K562 (cell line): Measurements from ENCODE around the gene VWA3A. TPM values are rescaled to one million over a fixed set of nuclear protein-coding genes. Genes with fewer than 3 reads are reported as not detected.

Source experiments
- BHLHE40 ChIP-seq: IDR thresholded peaks from 2 replicates; pipeline ENCODE4 v1.6.1; 2011; ENCODE audit warnings: low read length, improper control_type of control experiment
- DACH1 ChIP-seq: fragments of 450-650 bp; IDR thresholded peaks from 2 replicates; pipeline ENCODE4 v1.6.1; 2018; ENCODE audit not compliant: partially characterized antibody
- ELF1 ChIP-seq: fragments of 200-800 bp; sonication (Bioruptor generic); IDR thresholded peaks from 2 replicates; pipeline ENCODE4 v1.6.1; 2016; ENCODE audit warnings: missing genetic modification characterization, missing compliant biosample characterization
- GABPB1 ChIP-seq: sonication (generic); formaldehyde crosslinking; IDR thresholded peaks from 2 replicates; pipeline ENCODE4 v1.8.0; 2022; ENCODE audit warnings: mild to moderate bottlenecking, missing genetic modification reagents
- HDAC3 ChIP-seq: fragments of 450-650 bp; IDR thresholded peaks from 2 replicates; pipeline ENCODE4 v1.6.1; 2018; ENCODE audit warnings: borderline replicate concordance, mild to moderate bottlenecking, moderate library complexity; ENCODE audit not compliant: partially characterized antibody
- HOXB6 ChIP-seq: fragments of 250-450 bp; sonication (Bioruptor Pico); IDR thresholded peaks from 2 replicates; pipeline ENCODE4 v1.5.1; 2022; ENCODE audit warnings: mild to moderate bottlenecking, borderline replicate concordance
- ILK ChIP-seq: fragments of 450-650 bp; IDR thresholded peaks from 2 replicates; pipeline ENCODE4 v1.6.1; 2016; ENCODE audit warnings: missing genetic modification characterization, low read depth, mild to moderate bottlenecking, missing compliant biosample characterization, moderate library complexity, borderline replicate concordance
- LCOR ChIP-seq: sonication (generic); formaldehyde crosslinking; IDR thresholded peaks from 2 replicates; pipeline ENCODE4 v1.8.0; 2022; ENCODE audit warnings: mild to moderate bottlenecking, missing genetic modification reagents
- MECOM ChIP-seq: fragments of 250-450 bp; sonication (Bioruptor Pico); IDR thresholded peaks from 2 replicates; pipeline ENCODE4 v1.8.0; 2022; ENCODE audit warnings: inconsistent platforms
- NONO ChIP-seq, 2 experiments: fragments of 200-400 bp in 1 of 2; fragments of 450-650 bp in 1 of 2; formaldehyde crosslinking in 1 of 2; IDR thresholded peaks; 2 replicates each; pipeline ENCODE4 v1.6.1; 2017; ENCODE audit warnings: low read depth in 2 of 2, mild to moderate bottlenecking in 2 of 2, moderate library complexity in 2 of 2, low read length in 1 of 2
- SRSF3 ChIP-seq: fragments of 200-400 bp; formaldehyde crosslinking; IDR thresholded peaks from 2 replicates; pipeline ENCODE4 v1.6.1; 2016; ENCODE audit warnings: mild to moderate bottlenecking, low read length, moderate library complexity; ENCODE audit not compliant: insufficient read depth
- TBL1XR1 ChIP-seq, 2 experiments: IDR thresholded peaks; 2 replicates each; pipeline ENCODE4 v1.6.1; 2012; ENCODE audit warnings: improper control_type of control experiment in 2 of 2, low read length in 2 of 2, mild to moderate bottlenecking in 1 of 2
- ZBED1 ChIP-seq: IDR thresholded peaks from 2 replicates; pipeline ENCODE4 v1.6.1; 2014
- ZBTB17 ChIP-seq: fragments of 450-650 bp; formaldehyde crosslinking; IDR thresholded peaks from 2 replicates; pipeline ENCODE4 v1.4.0; 2020; ENCODE audit warnings: mild to moderate bottlenecking
- ZNF133 ChIP-seq: fragments of 250-450 bp; sonication (Bioruptor Pico); IDR thresholded peaks from 2 replicates; pipeline ENCODE4 v1.4.0; 2020; ENCODE audit warnings: mild to moderate bottlenecking
- ZNF274 ChIP-seq: IDR thresholded peaks from 2 replicates; pipeline ENCODE4 v1.6.1; 2011; ENCODE audit warnings: low read depth, mild to moderate bottlenecking, low read length, moderate library complexity, borderline replicate concordance
- ZNF507 ChIP-seq: conservative IDR thresholded peaks from 2 replicates; pipeline ENCODE4 v1.6.1; 2017; ENCODE audit warnings: missing genetic modification characterization, missing compliant biosample characterization
- ZNF583 ChIP-seq: fragments of 250-450 bp; sonication (Bioruptor Pico); IDR thresholded peaks from 2 replicates; pipeline ENCODE4 v1.4.0; 2020
- ZNF707 ChIP-seq: fragments of 250-450 bp; sonication (Bioruptor Pico); conservative IDR thresholded peaks from 2 replicates; pipeline ENCODE4 v1.8.0; 2022; ENCODE audit warnings: inconsistent platforms, mild to moderate bottlenecking, moderate library complexity
- polyA plus RNA-seq, 8 experiments: library from polyadenylated mRNA; depleted of rRNA in 4 of 8; stranded (reverse) in 5 of 8; unstranded in 3 of 8; fragments of >200 nt; fragmentation: Nextera tagmentation in 2 of 8; fragmentation: Illumina TruSeq in 1 of 8; extraction: Ambion mirVana in 2 of 8; extraction: Trizol in 1 of 8; gene quantifications; 2 replicates each; pipeline versions ENCODE4 v1.2.1 to v1.2.3, GENCODE V29; 2011 to 2014; ENCODE audit warnings: inconsistent platforms in 1 of 8, missing spikeins in 1 of 8
- total RNA-seq, 7 experiments: library from RNA; depleted of rRNA in 6 of 7; stranded (reverse); fragments of >200 nt in 6 of 7; fragmentation: Illumina TruSeq in 2 of 7; extraction: Trizol in 2 of 7; gene quantifications; 2 replicates each; pipeline versions ENCODE4 v1.2.1 to v1.2.3, GENCODE V29; 2011 to 2021; ENCODE audit warnings: low replicate concordance in 1 of 7
- TF ChIP-seq, protein P1 (sequence below): fragments of 450-650 bp; IDR thresholded peaks from 2 replicates; pipeline ENCODE4 v1.6.1; 2018; ENCODE audit not compliant: partially characterized antibody
- TF ChIP-seq, protein P2 (sequence below): fragments of 200-800 bp; sonication (Bioruptor generic); IDR thresholded peaks from 2 replicates; pipeline ENCODE4 v1.6.1; 2017; ENCODE audit warnings: missing genetic modification characterization, missing compliant biosample characterization
- TF ChIP-seq, protein P3 (sequence below): fragments of 450-650 bp; IDR thresholded peaks from 2 replicates; pipeline ENCODE4 v1.6.1; 2017; ENCODE audit warnings: antibody characterized with exemption

VWA3A gene
- total and polyA plus RNA-seq, 9 of the 15 experiments (the other 6 are each of a cell fraction or from before 2014, with no cell fraction given), result not detected

DNA sequence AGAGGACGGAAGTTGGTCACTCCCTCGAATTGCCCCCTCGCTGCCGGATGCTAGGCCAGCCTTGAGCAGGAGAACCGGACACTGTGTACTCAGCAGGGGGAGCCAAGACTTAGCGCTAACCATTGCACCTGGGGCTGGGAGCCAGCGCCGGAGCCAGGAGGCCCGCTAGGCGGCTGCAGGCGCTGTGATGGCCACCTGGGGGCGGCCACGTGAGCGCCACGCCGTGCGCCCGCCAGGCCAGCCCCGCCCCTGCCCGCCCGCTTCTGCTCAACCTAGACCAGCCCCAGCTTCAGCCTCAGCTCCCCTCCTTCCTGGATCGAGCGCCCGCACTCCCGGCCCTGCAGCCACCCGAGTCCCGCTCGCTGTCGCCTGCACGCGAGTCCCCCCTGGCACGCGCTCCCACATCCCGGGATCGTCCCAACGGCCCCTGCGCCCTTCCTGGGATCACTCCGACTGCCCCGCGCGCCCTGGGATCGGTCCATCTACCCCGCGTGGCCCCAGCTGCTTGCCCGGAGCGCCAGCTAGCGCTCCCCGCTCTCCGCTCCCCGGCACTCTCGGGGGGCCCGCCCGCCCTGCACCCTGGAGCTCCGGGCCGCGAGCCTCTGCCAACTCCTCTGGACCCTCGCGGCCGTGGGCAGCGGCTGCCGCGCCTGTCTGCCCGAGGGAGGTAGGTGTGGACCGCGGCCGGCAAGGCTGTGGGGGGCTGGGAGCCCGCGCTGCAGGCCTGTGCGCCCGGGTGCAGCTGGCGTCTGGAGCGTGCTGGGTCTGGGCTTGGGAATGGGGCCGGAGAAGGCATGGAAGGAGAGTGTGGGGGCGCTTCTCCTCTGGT, 113.9 kb downstream of the VWA3A start, which contains the start of gene EEF2K (continued):
- TF ChIP-seq, protein P1, sequence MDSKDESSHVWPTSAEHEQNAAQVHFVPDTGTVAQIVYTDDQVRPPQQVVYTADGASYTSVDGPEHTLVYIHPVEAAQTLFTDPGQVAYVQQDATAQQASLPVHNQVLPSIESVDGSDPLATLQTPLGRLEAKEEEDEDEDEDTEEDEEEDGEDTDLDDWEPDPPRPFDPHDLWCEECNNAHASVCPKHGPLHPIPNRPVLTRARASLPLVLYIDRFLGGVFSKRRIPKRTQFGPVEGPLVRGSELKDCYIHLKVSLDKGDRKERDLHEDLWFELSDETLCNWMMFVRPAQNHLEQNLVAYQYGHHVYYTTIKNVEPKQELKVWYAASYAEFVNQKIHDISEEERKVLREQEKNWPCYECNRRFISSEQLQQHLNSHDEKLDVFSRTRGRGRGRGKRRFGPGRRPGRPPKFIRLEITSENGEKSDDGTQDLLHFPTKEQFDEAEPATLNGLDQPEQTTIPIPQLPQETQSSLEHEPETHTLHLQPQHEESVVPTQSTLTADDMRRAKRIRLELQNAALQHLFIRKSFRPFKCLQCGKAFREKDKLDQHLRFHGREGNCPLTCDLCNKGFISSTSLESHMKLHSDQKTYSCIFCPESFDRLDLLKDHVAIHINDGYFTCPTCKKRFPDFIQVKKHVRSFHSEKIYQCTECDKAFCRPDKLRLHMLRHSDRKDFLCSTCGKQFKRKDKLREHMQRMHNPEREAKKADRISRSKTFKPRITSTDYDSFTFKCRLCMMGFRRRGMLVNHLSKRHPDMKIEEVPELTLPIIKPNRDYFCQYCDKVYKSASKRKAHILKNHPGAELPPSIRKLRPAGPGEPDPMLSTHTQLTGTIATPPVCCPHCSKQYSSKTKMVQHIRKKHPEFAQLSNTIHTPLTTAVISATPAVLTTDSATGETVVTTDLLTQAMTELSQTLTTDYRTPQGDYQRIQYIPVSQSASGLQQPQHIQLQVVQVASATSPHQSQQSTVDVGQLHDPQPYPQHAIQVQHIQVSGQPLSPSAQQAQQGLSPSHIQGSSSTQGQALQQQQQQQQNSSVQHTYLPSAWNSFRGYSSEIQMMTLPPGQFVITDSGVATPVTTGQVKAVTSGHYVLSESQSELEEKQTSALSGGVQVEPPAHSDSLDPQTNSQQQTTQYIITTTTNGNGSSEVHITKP, result peak; percentile 88
- TF ChIP-seq SRSF3 (no peak), ZNF707 (CRISPR knock-in tag) (no peak), LCOR (CRISPR knock-in tag) (peak; percentile 85), GABPB1 (CRISPR knock-in tag) (peak; percentile 92), ZNF133 (no peak), ILK (tag) (no peak), HOXB6 (CRISPR knock-in tag) (no peak), HDAC3 (no peak), ZBTB17 (CRISPR knock-in tag) (0 out of 2 replicates have a peak, but pooled peaks have one; percentile 56), ZNF583 (CRISPR knock-in tag) (peak; percentile 80; the same call in 1 of the 2 replicates), ZBED1 (no peak), BHLHE40 (peak; percentile 94), DACH1 (peak; percentile 25), ZNF507 (tag) (no peak), ZNF274 (peak; percentile 21; the same call in 1 of the 2 replicates), MECOM (CRISPR knock-in tag) (no peak), TBL1XR1 (IDR thresholded peaks at IDR 0.05; ENCODE audit: low read length in 2 of 2) (peak in 1 of 2 experiments; percentile 71; a peak in 1 of 4 replicates), ELF1 (tag) (peak; percentile 53), NONO (IDR thresholded peaks at IDR 0.05; ENCODE audit: low read depth in 2 of 2, low read length in 1 of 2) (peak in 1 of 2 experiments; percentile 91; a peak in 3 of 4 replicates)
- TF ChIP-seq, protein P2, sequence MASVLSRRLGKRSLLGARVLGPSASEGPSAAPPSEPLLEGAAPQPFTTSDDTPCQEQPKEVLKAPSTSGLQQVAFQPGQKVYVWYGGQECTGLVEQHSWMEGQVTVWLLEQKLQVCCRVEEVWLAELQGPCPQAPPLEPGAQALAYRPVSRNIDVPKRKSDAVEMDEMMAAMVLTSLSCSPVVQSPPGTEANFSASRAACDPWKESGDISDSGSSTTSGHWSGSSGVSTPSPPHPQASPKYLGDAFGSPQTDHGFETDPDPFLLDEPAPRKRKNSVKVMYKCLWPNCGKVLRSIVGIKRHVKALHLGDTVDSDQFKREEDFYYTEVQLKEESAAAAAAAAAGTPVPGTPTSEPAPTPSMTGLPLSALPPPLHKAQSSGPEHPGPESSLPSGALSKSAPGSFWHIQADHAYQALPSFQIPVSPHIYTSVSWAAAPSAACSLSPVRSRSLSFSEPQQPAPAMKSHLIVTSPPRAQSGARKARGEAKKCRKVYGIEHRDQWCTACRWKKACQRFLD, result peak; percentile 72
- TF ChIP-seq, protein P3, sequence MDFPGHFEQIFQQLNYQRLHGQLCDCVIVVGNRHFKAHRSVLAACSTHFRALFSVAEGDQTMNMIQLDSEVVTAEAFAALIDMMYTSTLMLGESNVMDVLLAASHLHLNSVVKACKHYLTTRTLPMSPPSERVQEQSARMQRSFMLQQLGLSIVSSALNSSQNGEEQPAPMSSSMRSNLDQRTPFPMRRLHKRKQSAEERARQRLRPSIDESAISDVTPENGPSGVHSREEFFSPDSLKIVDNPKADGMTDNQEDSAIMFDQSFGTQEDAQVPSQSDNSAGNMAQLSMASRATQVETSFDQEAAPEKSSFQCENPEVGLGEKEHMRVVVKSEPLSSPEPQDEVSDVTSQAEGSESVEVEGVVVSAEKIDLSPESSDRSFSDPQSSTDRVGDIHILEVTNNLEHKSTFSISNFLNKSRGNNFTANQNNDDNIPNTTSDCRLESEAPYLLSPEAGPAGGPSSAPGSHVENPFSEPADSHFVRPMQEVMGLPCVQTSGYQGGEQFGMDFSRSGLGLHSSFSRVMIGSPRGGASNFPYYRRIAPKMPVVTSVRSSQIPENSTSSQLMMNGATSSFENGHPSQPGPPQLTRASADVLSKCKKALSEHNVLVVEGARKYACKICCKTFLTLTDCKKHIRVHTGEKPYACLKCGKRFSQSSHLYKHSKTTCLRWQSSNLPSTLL, result no peak
